Right cardiac atrium (tissue), 5 donors: ENCODE data around the gene CXCR2. TPM values are rescaled to one million over a fixed set of nuclear protein-coding genes. Genes with fewer than 3 reads are reported as not detected.
"Not testable (repeated sequence)": the region's sequence is repeated elsewhere in the genome, so short reads cannot be mapped to it uniquely, and the experiment has no call there.

Experiments used
- ATAC-seq, 2 donors: fragments of 200-7000 bp; cut with Tn5 transposase; one replicate each; pipeline versions ENCODE4 v1.8.0 to v1.9.1; 2020; ENCODE audit warnings: moderate library complexity in 2 of 2, mild to moderate bottlenecking in 1 of 2
- DNase-seq, 3 donors: peaks; one replicate each; pipeline ENCODE4 v3.0.0-alpha.2; 2020
- H3K27ac ChIP-seq: one replicate; pipeline ENCODE4 v1.5.1; 2013; ENCODE audit warnings: mild to moderate bottlenecking, low read length, control low read depth, moderate library complexity
- H3K27me3 ChIP-seq: one replicate; pipeline ENCODE4 v1.6.1; 2013; ENCODE audit not compliant: control insufficient read depth, insufficient read depth
- H3K4me1 ChIP-seq: one replicate; pipeline ENCODE4 v1.6.1; 2013; ENCODE audit warnings: low read length; ENCODE audit not compliant: control insufficient read depth, insufficient read depth
- H3K4me3 ChIP-seq: one replicate; pipeline ENCODE4 v1.5.1; 2013; ENCODE audit warnings: low read length, control low read depth
- H3K9me3 ChIP-seq: one replicate; pipeline ENCODE4 v1.6.1; 2013; ENCODE audit warnings: low read length; ENCODE audit not compliant: control insufficient read depth
- whole genome bisulfite sequencing: extraction: QIAGEN DNeasy Blood & Tissue Kit; methylation state at CpG from one replicate; pipeline ENCODE4 v1.1.7; 2013; 5-methylcytosine and 5-hydroxymethylcytosine counted together
- intact Hi-C, 4 donors: fragments of 100-400 bp; cut with DNase I; formaldehyde crosslinking; loops; one replicate each; pipeline versions ENCODE4 v1.11.0 to v1.14.0; 2022 to 2023
- polyA plus RNA-seq: library from polyadenylated mRNA; stranded (reverse); fragments of 200-250 nt; gene quantifications from one replicate; pipeline ENCODE4 v1.2.3, GENCODE V29; 2013
- total RNA-seq, 4 donors: library from RNA; stranded (reverse); fragmentation: NEBNext Ultra II Directional; extraction: Animal tissue kit (Norgen Biotek cat#: 25700); gene quantifications; one replicate each; pipeline ENCODE4 v1.2.1, GENCODE V29; 2021
- donor health status: healthy with polysubstance abuse.
- donor health status: DM: no; HTN: yes; CAD: no.
- donor health status: DM: no; HTN: no; CAD: no.
- donor health status: DM: no; HTN: yes; CAD: no; lungs with severe emphysema.
- donor health status: DM: yes; HTN: yes; CAD: no.

CXCR2 gene
- total and polyA plus RNA-seq, 5 donors, result 0.09 to 0.94 (median 0.37) TPM

- no peaks in the 10 kb centered on the region for H3K9me3 ChIP-seq
- no peak for DNase-seq
- H3K4me3 ChIP-seq, result no peak overlapping the region
- no peaks in the 10 kb centered on the region for H3K4me1 ChIP-seq
- H3K27ac ChIP-seq, result no peak overlapping the region
- H3K27me3 ChIP-seq, result no peaks in the 10 kb centered on the region
- intact Hi-C loops, result no loop called here
- 86% methylated on average over 1 of the region's 1 CpG for WGBS
- ATAC-seq, result no peak
Observed at GRCh38 chr2:218162814-218163213, 37.0 kb downstream of the CXCR2 start.

GRCh38 chr2:218166791-218167190, 41.0 kb downstream of the CXCR2 start, which contains the start of gene CXCR1:
Gene CXCR1 (minus strand): TSS chr2:218166962. CDS start chr2:218165211, 1,751 bp downstream.
- no peak within 1 kb of the TSS for H3K4me3 ChIP-seq
- no peaks in the 10 kb centered on the region for H3K9me3 ChIP-seq
- no peak for ATAC-seq
- no peaks in the 10 kb centered on the region for H3K27me3 ChIP-seq
- WGBS, result 77% methylated on average over 3 of the region's 3 CpGs
- DNase-seq, result no peak
- intact Hi-C loops, result no loop called here
- no peaks in the 10 kb centered on the region for H3K4me1 ChIP-seq
- H3K27ac ChIP-seq, result no peak within 1 kb of the TSS

- intact Hi-C loops, result no loop called here
- Histone ChIP-seq H3K4me1 (no peaks in the 10 kb centered on the region), H3K9me3 (no peaks in the 10 kb centered on the region), H3K27me3 (no peaks in the 10 kb centered on the region), H3K27ac (no peak overlapping the region), H3K4me3 (no peak overlapping the region)
- 67% methylated on average over 1 of the region's 1 CpG for WGBS
- DNase-seq, result no peak
- no peak for ATAC-seq
Observed at GRCh38 chr2:218168016-218168415, 42.2 kb downstream of the CXCR2 start.

GRCh38 chr2:218168635-218169462, 43.0 kb downstream of the CXCR2 start:
- DNase-seq, result peak in 2 of 3 donors; percentile 30 to 60
- intact Hi-C loops, result no loop called here
- no peak overlapping the region for H3K27ac ChIP-seq
- no peaks in the 10 kb centered on the region for H3K9me3 ChIP-seq
- ATAC-seq, result peak; percentile 36 to 54
- H3K4me3 ChIP-seq, result no peak overlapping the region
- no peaks in the 10 kb centered on the region for H3K27me3 ChIP-seq
- 41% methylated on average over 9 of the region's 9 CpGs for WGBS
- no peaks in the 10 kb centered on the region for H3K4me1 ChIP-seq

- no peaks in the 10 kb centered on the region for H3K4me1 ChIP-seq
- no peak overlapping the region for H3K4me3 ChIP-seq
- H3K9me3 ChIP-seq, result no peaks in the 10 kb centered on the region
- WGBS, result 69% methylated on average over 5 of the region's 5 CpGs
- no peak for ATAC-seq
- no peaks in the 10 kb centered on the region for H3K27me3 ChIP-seq
- intact Hi-C loops, result no loop called here
- no peak for DNase-seq
- no peak overlapping the region for H3K27ac ChIP-seq
Observed at GRCh38 chr2:218169757-218170546, 44.1 kb downstream of the CXCR2 start.

GRCh38 chr2:218171744-218172143, 45.9 kb downstream of the CXCR2 start:
- 88% methylated on average over 3 of the region's 3 CpGs for WGBS
- ATAC-seq, H3K27me3 ChIP-seq, DNase-seq, H3K4me1 ChIP-seq, H3K4me3 ChIP-seq, H3K27ac ChIP-seq, intact Hi-C loops, H3K9me3 ChIP-seq: not testable (repeated sequence)

GRCh38 chr2:218172845-218173244, 47.0 kb downstream of the CXCR2 start:
- no peak overlapping the region for H3K27ac ChIP-seq
- DNase-seq (no peak), ATAC-seq (no peak)
- WGBS, result 75% methylated on average over 2 of the region's 2 CpGs
- H3K9me3 ChIP-seq, result no peaks in the 10 kb centered on the region
- intact Hi-C loops, result no loop called here
- H3K4me3 ChIP-seq, result no peak overlapping the region
- H3K4me1 ChIP-seq, result no peaks in the 10 kb centered on the region
- H3K27me3 ChIP-seq, result no peaks in the 10 kb centered on the region

GRCh38 chr2:218179782-218180181, 54.0 kb downstream of the CXCR2 start:
- WGBS, result 90% methylated on average over 4 of the region's 4 CpGs
- intact Hi-C loops, result no loop called here

GRCh38 chr2:218180467-218181114, 54.8 kb downstream of the CXCR2 start:
- H3K27me3 ChIP-seq, result no peaks in the 10 kb centered on the region
- no peaks in the 10 kb centered on the region for H3K9me3 ChIP-seq
- 61% methylated on average over 9 of the region's 9 CpGs for WGBS
- H3K27ac ChIP-seq, result no peak overlapping the region
- no peaks in the 10 kb centered on the region for H3K4me1 ChIP-seq
- ATAC-seq (no peak), DNase-seq (no peak)
- intact Hi-C loops, result no loop called here
- H3K4me3 ChIP-seq, result no peak overlapping the region

More at GRCh38 chr2:218179782-218180181, 54.0 kb downstream of the CXCR2 start:
- Histone ChIP-seq H3K4me3 (no peak overlapping the region), H3K27ac (no peak overlapping the region), H3K9me3 (no peaks in the 10 kb centered on the region), H3K27me3 (no peaks in the 10 kb centered on the region), H3K4me1 (no peaks in the 10 kb centered on the region)
- DNase-seq (no peak), ATAC-seq (no peak)

- Histone ChIP-seq H3K27ac (no peak overlapping the region), H3K4me1 (no peaks in the 10 kb centered on the region), H3K9me3 (no peaks in the 10 kb centered on the region), H3K27me3 (no peaks in the 10 kb centered on the region), H3K4me3 (no peak overlapping the region)
- ATAC-seq (no peak), DNase-seq (no peak)
- intact Hi-C loops, result no loop called here
- WGBS, result 84% methylated on average over 1 of the region's 1 CpG
Observed at GRCh38 chr2:218184331-218184730, 58.5 kb downstream of the CXCR2 start.

- ATAC-seq (peak; percentile 92 to 93), DNase-seq (peak; percentile 45 to 81 (median 64))
- no peak overlapping the region for H3K4me3 ChIP-seq
- H3K4me1 ChIP-seq, result no peaks in the 10 kb centered on the region
- H3K27ac ChIP-seq, result no peak overlapping the region
- intact Hi-C loops, result loop anchor here in 2 of 4 donors (5.0 kb wide), 1 partner anchor 71 kb away; no protein-coding TSS in a partner anchor
- H3K9me3 ChIP-seq, result no peaks in the 10 kb centered on the region
- H3K27me3 ChIP-seq, result no peaks in the 10 kb centered on the region
- 35% methylated on average over 8 of the region's 8 CpGs for WGBS
Observed at GRCh38 chr2:218186355-218186766, 60.5 kb downstream of the CXCR2 start.
